BE2C (cell line): Measurements from ENCODE around the gene SLC24A3.

Source experiments
- DNase-seq: peaks from one replicate; pipeline ENCODE4 v3.0.0-alpha.2; 2020
- H3K27me3 ChIP-seq: fragments of 250-450 bp; sonication (Bioruptor Pico); 2 replicates; pipeline ENCODE4 v1.5.1; 2020; ENCODE audit warnings: mild to moderate bottlenecking
- H3K36me3 ChIP-seq: fragments of 250-450 bp; sonication (Bioruptor Pico); 2 replicates; pipeline ENCODE4 v1.5.1; 2020; ENCODE audit warnings: mild to moderate bottlenecking
- H3K4me1 ChIP-seq: fragments of 250-450 bp; sonication (Bioruptor Pico); 2 replicates; pipeline ENCODE4 v1.5.1; 2020
- H3K4me3 ChIP-seq: 2 replicates; pipeline ENCODE4 v1.5.1; 2011; ENCODE audit warnings: low read depth, low read length
- H3K9me3 ChIP-seq: fragments of 250-450 bp; sonication (Bioruptor Pico); 2 replicates; pipeline ENCODE4 v1.5.1; 2020
- TF ChIP-seq, protein P1 (sequence below): IDR thresholded peaks from 2 replicates; pipeline ENCODE4 v1.5.1; 2012; ENCODE audit warnings: mild to moderate bottlenecking, low read depth, low read length

SLC24A3 gene

DNA sequence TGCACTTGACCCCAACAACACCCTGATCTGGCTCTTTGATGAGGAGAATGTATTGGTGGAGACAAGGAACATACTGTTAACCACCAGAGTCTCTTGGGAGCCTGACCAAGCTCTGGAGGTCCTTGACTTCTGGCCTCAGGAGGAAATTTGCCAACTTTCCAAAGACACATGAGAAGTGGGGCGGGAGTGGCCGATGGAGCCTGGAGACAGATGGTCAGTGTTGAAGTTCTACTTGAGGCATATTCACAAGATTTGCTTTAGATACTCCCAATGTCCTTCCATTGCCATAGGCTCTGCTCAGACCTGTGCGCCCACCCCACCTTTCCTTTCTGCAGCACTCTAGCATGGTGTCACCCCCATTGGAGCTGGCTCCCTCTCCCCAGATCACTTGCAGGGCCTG is 241.0 kb downstream of the SLC24A3 start:
- no peaks in the 10 kb centered on the region for H3K9me3 ChIP-seq
- H3K27me3 ChIP-seq = no peaks in the 10 kb centered on the region
- H3K4me3 ChIP-seq = no peak overlapping the region
- TF ChIP-seq, protein P1, sequence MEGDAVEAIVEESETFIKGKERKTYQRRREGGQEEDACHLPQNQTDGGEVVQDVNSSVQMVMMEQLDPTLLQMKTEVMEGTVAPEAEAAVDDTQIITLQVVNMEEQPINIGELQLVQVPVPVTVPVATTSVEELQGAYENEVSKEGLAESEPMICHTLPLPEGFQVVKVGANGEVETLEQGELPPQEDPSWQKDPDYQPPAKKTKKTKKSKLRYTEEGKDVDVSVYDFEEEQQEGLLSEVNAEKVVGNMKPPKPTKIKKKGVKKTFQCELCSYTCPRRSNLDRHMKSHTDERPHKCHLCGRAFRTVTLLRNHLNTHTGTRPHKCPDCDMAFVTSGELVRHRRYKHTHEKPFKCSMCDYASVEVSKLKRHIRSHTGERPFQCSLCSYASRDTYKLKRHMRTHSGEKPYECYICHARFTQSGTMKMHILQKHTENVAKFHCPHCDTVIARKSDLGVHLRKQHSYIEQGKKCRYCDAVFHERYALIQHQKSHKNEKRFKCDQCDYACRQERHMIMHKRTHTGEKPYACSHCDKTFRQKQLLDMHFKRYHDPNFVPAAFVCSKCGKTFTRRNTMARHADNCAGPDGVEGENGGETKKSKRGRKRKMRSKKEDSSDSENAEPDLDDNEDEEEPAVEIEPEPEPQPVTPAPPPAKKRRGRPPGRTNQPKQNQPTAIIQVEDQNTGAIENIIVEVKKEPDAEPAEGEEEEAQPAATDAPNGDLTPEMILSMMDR = no peak
- no peaks in the 10 kb centered on the region for H3K4me1 ChIP-seq
- H3K36me3 ChIP-seq = no peaks in the 10 kb centered on the region
- DNase-seq = no peak

DNA sequence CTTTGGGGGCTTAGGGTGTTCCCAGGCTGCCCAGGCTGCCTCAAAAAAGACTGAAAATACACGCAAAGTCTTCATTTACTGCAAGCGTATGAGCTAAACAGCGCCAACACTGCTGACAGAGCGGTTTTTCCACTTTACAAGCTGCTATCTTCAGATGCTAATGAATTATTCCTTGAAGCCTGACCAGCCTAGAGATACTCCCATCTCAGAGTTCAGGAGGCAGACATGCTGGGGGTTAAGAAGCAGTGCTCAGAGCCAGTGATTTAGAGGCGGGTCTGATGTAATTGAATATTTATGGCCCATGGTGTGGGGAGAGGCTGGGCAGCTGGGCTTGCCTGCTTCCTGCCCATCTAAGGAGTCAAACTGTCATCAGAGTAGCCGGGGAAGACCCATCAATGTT is 241.4 kb downstream of the SLC24A3 start:
- H3K4me1 ChIP-seq = no peaks in the 10 kb centered on the region
- no peaks in the 10 kb centered on the region for H3K36me3 ChIP-seq
- H3K4me3 ChIP-seq = no peak overlapping the region
- TF ChIP-seq, protein P1 = no peak
- no peak for DNase-seq
- no peaks in the 10 kb centered on the region for H3K27me3 ChIP-seq
- no peaks in the 10 kb centered on the region for H3K9me3 ChIP-seq

DNA sequence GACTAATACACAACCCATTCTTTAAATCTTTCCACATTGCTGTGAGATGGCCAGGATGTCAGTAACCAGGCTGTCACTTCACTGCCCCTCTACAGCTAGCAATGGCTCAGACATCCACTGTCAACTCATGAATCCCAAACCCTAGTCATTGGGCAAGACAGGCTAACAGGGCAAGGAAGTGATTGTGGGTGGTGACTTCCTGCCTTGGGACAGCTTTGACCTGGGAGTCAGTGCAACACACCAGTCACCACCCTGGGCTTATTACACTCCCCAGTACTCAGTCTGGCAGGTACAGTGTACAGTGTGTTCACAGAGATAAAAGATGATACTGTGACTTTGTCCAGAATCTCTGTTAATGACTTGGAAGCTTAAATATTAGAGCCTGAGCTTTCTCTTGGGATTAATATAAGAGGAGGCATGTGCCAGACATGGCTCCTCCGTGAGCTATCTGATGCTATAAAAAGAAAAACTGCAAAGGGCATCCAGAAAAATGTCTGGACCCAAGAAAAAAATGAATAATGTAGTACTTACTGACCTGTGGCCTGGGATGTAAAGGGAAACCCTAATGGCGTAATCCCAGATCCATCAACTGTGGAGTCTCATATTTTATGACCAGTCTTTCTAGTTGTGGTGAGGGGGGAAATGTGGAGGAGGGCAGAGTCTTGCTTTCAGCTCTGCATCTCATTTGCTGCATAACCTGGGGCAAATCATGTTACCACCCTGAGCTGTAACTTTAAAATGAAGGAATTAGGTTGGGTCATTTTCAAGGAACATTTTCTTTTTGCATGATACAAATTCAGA is 244.4 kb downstream of the SLC24A3 start:
- no peak for DNase-seq
- no peaks in the 10 kb centered on the region for H3K36me3 ChIP-seq
- H3K4me1 ChIP-seq = no peaks in the 10 kb centered on the region
- H3K9me3 ChIP-seq = no peaks in the 10 kb centered on the region
- no peaks in the 10 kb centered on the region for H3K27me3 ChIP-seq
- no peak overlapping the region for H3K4me3 ChIP-seq
- TF ChIP-seq, protein P1 = no peak

DNA sequence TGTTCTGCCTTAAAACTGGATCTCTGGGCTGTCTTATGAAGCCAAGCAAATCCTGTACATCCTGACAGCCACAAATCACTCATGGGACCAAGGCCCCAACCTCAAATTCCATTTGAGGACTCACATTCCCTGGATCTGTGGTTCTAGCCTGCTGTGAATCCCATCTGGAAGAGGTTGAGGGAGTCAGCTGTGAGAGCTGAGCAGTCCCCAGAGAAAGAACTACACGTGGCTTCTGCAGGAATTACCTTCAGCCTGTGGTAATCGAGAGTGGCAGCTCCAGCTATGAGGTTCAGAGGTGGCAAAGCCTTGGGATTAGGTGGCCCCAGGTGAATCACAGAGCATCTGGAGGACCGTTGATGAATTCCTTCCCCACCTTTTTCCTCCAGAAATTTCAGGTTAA is 245.2 kb downstream of the SLC24A3 start:
- H3K36me3 ChIP-seq = no peaks in the 10 kb centered on the region
- no peaks in the 10 kb centered on the region for H3K4me1 ChIP-seq
- no peaks in the 10 kb centered on the region for H3K9me3 ChIP-seq
- no peaks in the 10 kb centered on the region for H3K27me3 ChIP-seq
- no peak overlapping the region for H3K4me3 ChIP-seq
- TF ChIP-seq, protein P1 = no peak
- no peak for DNase-seq

DNA sequence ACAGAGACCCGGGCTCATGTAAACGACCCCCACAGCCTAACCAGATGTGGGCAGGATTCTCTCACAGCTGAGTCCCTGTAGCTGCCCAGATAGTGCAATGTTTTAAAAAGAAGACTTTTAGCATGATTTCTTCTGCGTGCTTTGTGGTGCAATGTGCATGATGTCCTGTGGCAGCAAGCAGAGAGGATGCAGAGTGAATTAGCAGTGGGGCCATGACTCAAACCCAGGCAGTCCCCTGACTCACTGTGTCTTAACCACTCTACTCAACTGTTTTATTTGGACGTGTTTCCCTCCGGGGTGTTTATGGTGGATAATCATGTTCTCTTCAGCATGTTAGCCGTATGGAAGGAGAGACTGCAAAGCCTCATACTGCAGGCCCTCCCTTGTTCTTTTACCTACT is 247.9 kb downstream of the SLC24A3 start:
- no peaks in the 10 kb centered on the region for H3K4me1 ChIP-seq
- H3K9me3 ChIP-seq = no peaks in the 10 kb centered on the region; the same call in 1 of the 2 replicates
- no peaks in the 10 kb centered on the region for H3K36me3 ChIP-seq
- TF ChIP-seq, protein P1 = no peak
- H3K27me3 ChIP-seq = no peaks in the 10 kb centered on the region
- DNase-seq = no peak
- no peak overlapping the region for H3K4me3 ChIP-seq

DNA sequence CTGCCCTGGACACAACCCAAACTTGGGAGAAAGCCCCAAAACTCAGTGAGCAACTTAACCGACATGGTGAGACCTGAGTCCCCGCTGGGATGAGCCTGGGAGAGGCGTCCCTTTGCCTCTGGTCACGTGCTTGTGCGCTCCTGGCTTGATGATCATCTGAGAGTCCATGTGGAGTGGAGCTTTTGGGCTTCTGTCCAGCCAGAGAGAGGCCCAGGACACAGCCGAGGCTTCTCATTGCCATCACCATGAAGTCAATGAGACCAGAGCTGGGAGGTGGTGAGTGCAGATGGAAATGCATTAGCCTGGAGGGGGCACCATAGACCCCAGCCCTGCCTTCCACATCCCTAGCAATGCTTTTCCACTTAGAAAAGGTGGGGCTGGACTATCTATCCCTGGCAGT is 250.0 kb downstream of the SLC24A3 start:
- no peak for DNase-seq
- H3K4me3 ChIP-seq = no peak overlapping the region
- TF ChIP-seq, protein P1 = no peak
- H3K9me3 ChIP-seq = no peaks in the 10 kb centered on the region; the same call in 1 of the 2 replicates
- no peaks in the 10 kb centered on the region for H3K36me3 ChIP-seq
- H3K4me1 ChIP-seq = no peaks in the 10 kb centered on the region
- H3K27me3 ChIP-seq = no peaks in the 10 kb centered on the region; the same call in 1 of the 2 replicates
